Effector memory CD4-positive, alpha-beta T cell (primary cell): Measurements from ENCODE around the gene CHST13.

Source experiments
- DNase-seq, 3 donors: peaks; one replicate each; pipeline ENCODE4 v3.0.0-alpha.2; 2020
- H3K27ac ChIP-seq: 2 replicates; pipeline ENCODE4 v1.7.0; 2013; ENCODE audit warnings: mild to moderate bottlenecking, low read length, moderate library complexity; ENCODE audit not compliant: insufficient read depth, poor library complexity, severe bottlenecking
- H3K27me3 ChIP-seq: replicated peaks from 2 replicates; pipeline ENCODE4 v1.7.0; 2013; ENCODE audit warnings: mild to moderate bottlenecking, low read length; ENCODE audit not compliant: insufficient read depth, control insufficient read depth, poor library complexity, severe bottlenecking
- H3K36me3 ChIP-seq: 2 replicates; pipeline ENCODE4 v1.7.0; 2013; ENCODE audit warnings: mild to moderate bottlenecking, low read length, moderate library complexity; ENCODE audit not compliant: control insufficient read depth, insufficient read depth
- H3K4me1 ChIP-seq: 2 replicates; pipeline ENCODE4 v1.7.0; 2013; ENCODE audit warnings: low read length, mild to moderate bottlenecking; ENCODE audit not compliant: control insufficient read depth, insufficient read depth, poor library complexity, severe bottlenecking
- H3K4me3 ChIP-seq: 2 replicates; pipeline ENCODE4 v1.7.0; 2013; ENCODE audit warnings: low read length, low read depth, mild to moderate bottlenecking; ENCODE audit not compliant: insufficient read depth, poor library complexity, severe bottlenecking
- H3K9me3 ChIP-seq: 2 replicates; pipeline ENCODE4 v1.7.0; 2013; ENCODE audit warnings: mild to moderate bottlenecking, low read length, moderate library complexity; ENCODE audit not compliant: control insufficient read depth

Gene CHST13

GRCh38 chr3:126480861-126481260, 43.1 kb upstream of the CHST13 start:
- Histone ChIP-seq H3K36me3 (no peaks in the 10 kb centered on the region), H3K4me1 (peaks cover 4% of the 10 kb centered on the region), H3K4me3 (no peak overlapping the region), H3K27ac (no peak overlapping the region), H3K9me3 (no peaks in the 10 kb centered on the region), H3K27me3 (no peaks in the 10 kb centered on the region)
- DNase-seq: no peak

GRCh38 chr3:126481808-126482502, 42.0 kb upstream of the CHST13 start:
- no peak for DNase-seq

GRCh38 chr3:126482503-126483255, 41.3 kb upstream of the CHST13 start:
- DNase-seq: no peak
- H3K9me3 ChIP-seq: no peaks in the 10 kb centered on the region
- peaks cover 9% of the 10 kb centered on the region for H3K4me1 ChIP-seq
- H3K4me3 ChIP-seq: no peak overlapping the region
- no peaks in the 10 kb centered on the region for H3K36me3 ChIP-seq
- H3K27me3 ChIP-seq: no peaks in the 10 kb centered on the region
- H3K27ac ChIP-seq: no peak overlapping the region

More at GRCh38 chr3:126481808-126482502, 42.0 kb upstream of the CHST13 start:
- no peak overlapping the region for H3K4me3 ChIP-seq
- H3K27ac ChIP-seq: no peak overlapping the region
- H3K27me3 ChIP-seq: no peaks in the 10 kb centered on the region
- H3K36me3 ChIP-seq: no peaks in the 10 kb centered on the region
- H3K4me1 ChIP-seq: peaks cover 2% of the 10 kb centered on the region
- H3K9me3 ChIP-seq: no peaks in the 10 kb centered on the region

- Histone ChIP-seq H3K9me3 (no peaks in the 10 kb centered on the region), H3K27me3 (no peaks in the 10 kb centered on the region), H3K36me3 (no peaks in the 10 kb centered on the region), H3K4me3 (no peak overlapping the region), H3K27ac (no peak overlapping the region), H3K4me1 (peaks cover 9% of the 10 kb centered on the region)
- no peak for DNase-seq
Observed at GRCh38 chr3:126483321-126483761, 40.6 kb upstream of the CHST13 start.

- no peak overlapping the region for H3K27ac ChIP-seq
- no peak for DNase-seq
- no peaks in the 10 kb centered on the region for H3K9me3 ChIP-seq
- H3K27me3 ChIP-seq: no peaks in the 10 kb centered on the region
- H3K4me1 ChIP-seq: peaks cover 9% of the 10 kb centered on the region
- no peak overlapping the region for H3K4me3 ChIP-seq
- no peaks in the 10 kb centered on the region for H3K36me3 ChIP-seq
Observed at GRCh38 chr3:126484148-126484547, 39.8 kb upstream of the CHST13 start.

GRCh38 chr3:126484662-126485061, 39.3 kb upstream of the CHST13 start:
- Histone ChIP-seq H3K4me1 (peaks cover 9% of the 10 kb centered on the region), H3K4me3 (no peak overlapping the region)
- no peak for DNase-seq

GRCh38 chr3:126485176-126485897, 38.6 kb upstream of the CHST13 start:
- H3K36me3 ChIP-seq: no peaks in the 10 kb centered on the region
- H3K27ac ChIP-seq: no peak overlapping the region
- peaks cover 9% of the 10 kb centered on the region for H3K4me1 ChIP-seq
- no peaks in the 10 kb centered on the region for H3K27me3 ChIP-seq
- no peak for DNase-seq
- H3K4me3 ChIP-seq: no peak overlapping the region
- H3K9me3 ChIP-seq: no peaks in the 10 kb centered on the region

More at GRCh38 chr3:126484662-126485061, 39.3 kb upstream of the CHST13 start:
- H3K27me3 ChIP-seq: no peaks in the 10 kb centered on the region
- no peak overlapping the region for H3K27ac ChIP-seq
- no peaks in the 10 kb centered on the region for H3K36me3 ChIP-seq
- no peaks in the 10 kb centered on the region for H3K9me3 ChIP-seq

GRCh38 chr3:126485956-126486355, 38.0 kb upstream of the CHST13 start:
- H3K9me3 ChIP-seq: no peaks in the 10 kb centered on the region
- H3K4me3 ChIP-seq: no peak overlapping the region
- H3K4me1 ChIP-seq: peaks cover 9% of the 10 kb centered on the region
- no peaks in the 10 kb centered on the region for H3K36me3 ChIP-seq
- no peaks in the 10 kb centered on the region for H3K27me3 ChIP-seq
- no peak for DNase-seq
- H3K27ac ChIP-seq: no peak overlapping the region

GRCh38 chr3:126486360-126486847, 37.6 kb upstream of the CHST13 start:
- no peak overlapping the region for H3K4me3 ChIP-seq
- H3K27ac ChIP-seq: no peak overlapping the region
- no peaks in the 10 kb centered on the region for H3K36me3 ChIP-seq
- H3K4me1 ChIP-seq: peaks cover 9% of the 10 kb centered on the region
- no peak for DNase-seq
- H3K27me3 ChIP-seq: no peaks in the 10 kb centered on the region
- H3K9me3 ChIP-seq: no peaks in the 10 kb centered on the region
